GM12873 (cell line): ENCODE results near the gene DLK1.

Source experiments
- CTCF ChIP-seq: IDR thresholded peaks from 2 replicates; pipeline ENCODE4 v1.5.1; 2012; ENCODE audit warnings: low read depth, mild to moderate bottlenecking, moderate library complexity, low read length, control low read depth; ENCODE audit not compliant: insufficient read depth; ENCODE audit errors: missing control alignments

DLK1 gene

GRCh38 chr14:100735271-100735670, 8.6 kb downstream of the DLK1 start:
- no peak for TF ChIP-seq CTCF

GRCh38 chr14:100736269-100737180, 9.8 kb downstream of the DLK1 start:
- TF ChIP-seq CTCF = no peak

DNA sequence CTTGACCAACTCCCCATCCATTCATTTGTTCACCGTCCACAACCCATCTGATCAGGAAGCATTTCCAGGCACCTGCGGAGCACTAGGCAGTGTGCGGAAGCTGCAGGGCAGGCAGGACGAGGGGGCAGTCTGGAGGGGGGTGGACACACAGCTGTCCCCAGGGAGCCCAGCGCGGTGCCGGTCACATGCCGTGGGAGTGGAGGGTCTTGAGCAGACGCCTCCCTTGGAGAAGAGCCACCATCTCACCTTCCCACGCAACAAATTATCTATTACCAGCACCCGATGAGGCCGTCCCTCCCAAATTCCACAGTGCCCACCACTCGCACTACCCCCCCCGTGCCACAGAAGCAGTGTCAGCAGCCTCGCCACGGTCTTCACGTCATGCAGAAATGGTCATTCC, 10.8 kb downstream of the DLK1 start:
- TF ChIP-seq CTCF = no peak

DNA sequence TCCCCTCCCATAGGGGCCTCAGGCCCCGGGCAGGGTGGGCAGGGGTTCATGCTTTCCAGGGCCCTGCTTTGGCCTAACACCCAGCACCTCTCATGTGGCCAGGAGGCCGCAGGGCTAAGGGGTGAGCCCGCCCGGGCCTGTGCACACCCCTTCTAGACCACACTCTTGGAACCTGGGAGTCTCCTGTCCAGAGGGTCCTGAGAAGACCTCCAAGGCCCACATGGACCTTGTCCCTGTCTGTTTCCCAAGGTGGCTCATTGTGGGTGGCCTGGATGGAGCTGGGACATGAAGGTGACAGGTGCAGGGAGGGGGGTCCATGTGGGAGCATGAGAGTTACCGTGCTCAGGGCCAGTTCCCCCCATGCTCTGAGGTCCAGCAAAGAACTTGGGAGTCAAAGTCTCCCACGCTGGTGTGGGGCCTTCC, 11.6 kb downstream of the DLK1 start:
- TF ChIP-seq CTCF = no peak

DNA sequence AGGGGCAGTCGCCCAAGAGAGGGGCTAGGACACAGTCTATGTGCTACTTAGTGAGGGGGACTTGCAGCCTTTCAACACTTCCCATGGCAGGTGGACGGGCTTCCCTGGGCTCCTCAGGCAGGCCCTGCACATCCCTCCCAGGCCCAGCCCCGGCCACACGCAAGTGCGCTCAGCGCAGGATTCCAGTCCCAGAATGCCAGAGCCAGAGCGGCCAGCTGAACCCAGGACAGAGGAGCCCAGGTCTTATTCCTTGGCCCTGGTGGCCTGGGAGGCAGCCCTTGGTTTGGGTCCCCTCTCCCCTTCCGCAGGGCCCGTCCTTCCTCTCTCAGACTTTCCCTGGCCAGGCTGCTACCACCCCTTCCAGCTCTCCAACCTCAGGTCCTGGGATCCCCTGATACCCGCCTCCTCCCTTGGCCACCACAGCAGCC, 12.0 kb downstream of the DLK1 start:
- TF ChIP-seq CTCF = no peak

- no peak for TF ChIP-seq CTCF
These were observed 12.6 kb downstream of the DLK1 start for GRCh38 chr14:100739306-100739705.

- no peak for TF ChIP-seq CTCF
These were observed 13.6 kb downstream of the DLK1 start for GRCh38 chr14:100740196-100740825.
